NOMO-1 treated with dmso at 0.1 percent for 144 hours (cell line): ENCODE measurements around the gene SENP7.
"Not testable (repeated sequence)": the region's sequence is repeated elsewhere in the genome, so short reads cannot be mapped to it uniquely, and the experiment has no call there.

Source experiments
- DNase-seq: peaks from one replicate; lab custom pipeline; 2025; ENCODE audit not compliant: unreplicated experiment; lab: John Stamatoyannopoulos, UW

SENP7 gene

DNA sequence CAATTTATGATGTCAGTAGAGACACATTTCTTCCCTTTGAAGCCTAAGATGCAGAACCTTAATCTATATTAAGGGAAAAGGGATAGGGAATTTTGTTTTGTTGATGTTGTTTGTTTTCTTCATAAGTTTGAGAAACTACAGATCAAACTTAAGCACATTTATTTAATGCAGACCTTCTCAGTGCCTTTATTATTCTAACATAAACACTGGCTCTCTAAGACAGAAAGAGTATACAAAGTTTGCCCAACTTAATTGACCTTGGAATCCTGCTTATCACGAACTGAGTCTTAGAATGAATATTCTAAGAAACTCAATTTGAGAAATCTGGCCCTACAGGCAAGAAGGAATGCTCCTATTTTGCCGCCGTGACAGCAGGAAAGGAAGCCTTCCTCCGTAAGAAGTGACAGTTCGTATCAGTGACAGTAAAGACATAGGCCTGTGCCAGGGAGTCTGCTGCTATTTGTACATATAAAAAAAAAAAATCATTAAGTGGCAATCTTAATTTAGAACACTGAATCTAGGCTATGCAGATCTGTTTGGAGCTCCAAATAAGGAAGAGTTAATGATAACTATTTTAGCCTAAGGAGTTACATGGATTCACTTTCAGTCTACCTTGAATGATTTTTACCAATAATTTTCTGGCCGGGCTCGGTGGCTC, 183.9 kb downstream of the SENP7 start:
- no peak for DNase-seq

DNA sequence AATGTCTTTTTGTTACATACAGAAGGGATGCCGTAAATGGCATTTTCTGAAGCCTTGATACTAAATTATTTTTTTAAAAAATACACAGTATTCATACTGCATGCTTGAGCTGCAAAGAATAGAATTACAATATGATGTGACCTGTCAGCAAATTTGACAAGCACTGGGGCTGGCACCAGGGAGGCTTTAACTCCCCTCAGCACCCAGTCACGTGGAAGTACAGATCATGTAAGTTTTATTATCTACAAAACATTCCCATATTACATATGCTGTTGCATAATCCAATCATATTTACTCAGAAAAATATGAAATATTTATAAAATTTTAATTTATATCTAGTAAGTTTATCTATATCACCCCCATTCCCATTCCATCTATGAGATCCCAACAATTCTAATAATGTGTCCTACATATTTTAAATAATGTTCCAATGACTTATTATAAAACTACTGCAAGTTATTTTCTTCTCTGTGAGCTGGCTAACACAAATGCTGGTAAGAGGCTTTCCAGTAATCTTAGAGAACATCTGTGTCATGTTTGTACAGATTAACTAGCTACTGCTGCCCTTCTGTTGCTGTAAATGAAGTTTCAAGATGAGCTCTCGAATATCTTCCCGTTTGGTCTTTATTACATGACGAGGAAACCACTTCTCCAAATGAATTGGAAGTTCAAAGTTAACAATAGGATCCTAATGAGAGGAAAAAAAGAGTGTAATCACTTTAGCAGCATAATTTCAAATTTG, 187.4 kb downstream of the SENP7 start:
- DNase-seq: no peak

DNA sequence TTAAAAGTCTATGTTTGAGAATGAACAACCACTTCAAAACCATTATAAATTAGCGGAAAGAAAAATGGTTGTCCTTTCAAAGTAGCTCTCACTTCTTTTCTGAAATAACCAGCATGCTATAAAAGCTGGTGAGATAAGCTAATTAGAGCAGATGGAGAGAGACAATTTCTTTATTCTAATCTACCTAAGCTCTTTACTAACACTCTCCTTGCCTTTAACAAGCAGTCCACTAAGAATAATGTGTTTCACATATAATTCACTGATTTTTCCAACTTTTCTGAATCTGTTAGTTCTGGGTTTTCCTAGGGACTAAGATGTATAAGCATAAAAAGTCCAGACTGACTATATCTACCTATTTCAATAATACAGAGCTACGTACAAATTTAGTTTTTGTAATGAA, 192.5 kb downstream of the SENP7 start, which contains the start of gene IMPG2:
IMPG2 (minus strand) TSS at position 101 of the 400 bp plus-strand sequence. CDS start 203 bp downstream, outside the sequence.
- DNase-seq: no peak

DNA sequence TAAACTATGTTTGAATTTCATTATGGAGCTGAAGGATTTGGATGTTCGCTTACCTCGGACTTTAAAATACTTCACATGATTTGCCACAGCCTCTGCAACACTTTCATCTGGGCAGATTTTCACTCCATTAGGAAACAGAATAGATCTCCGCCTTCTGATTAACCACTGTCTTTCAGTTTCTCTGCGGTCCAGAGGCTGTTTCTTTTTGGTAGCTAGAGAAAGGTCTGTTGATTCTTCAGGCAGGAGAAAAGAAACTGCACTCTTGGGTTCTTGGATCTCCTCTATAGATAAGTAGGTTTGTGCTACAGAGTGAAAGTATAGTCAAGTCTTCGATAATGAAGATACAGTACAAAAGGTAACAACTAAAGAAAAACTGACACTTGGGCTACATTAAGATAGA, 193.5 kb downstream of the SENP7 start:
- DNase-seq: no peak

DNA sequence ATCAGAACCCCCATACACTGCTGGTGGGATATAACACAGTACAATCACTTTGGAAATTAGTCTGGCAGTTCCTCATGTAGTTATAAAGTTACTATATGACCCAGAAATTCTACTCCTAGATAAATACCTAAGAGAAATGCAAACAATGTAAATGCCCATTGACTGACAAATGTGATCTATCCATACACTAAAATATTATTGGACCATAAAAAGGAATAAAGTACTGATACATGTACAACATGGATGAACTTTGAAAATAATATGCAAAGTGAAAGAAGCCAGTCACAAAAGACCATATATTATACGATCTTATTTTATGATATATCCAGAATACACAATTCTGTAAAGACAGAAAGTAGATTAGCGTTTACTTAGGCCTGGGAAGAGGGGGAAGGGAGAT, 200.5 kb downstream of the SENP7 start:
- no peak for DNase-seq

DNA sequence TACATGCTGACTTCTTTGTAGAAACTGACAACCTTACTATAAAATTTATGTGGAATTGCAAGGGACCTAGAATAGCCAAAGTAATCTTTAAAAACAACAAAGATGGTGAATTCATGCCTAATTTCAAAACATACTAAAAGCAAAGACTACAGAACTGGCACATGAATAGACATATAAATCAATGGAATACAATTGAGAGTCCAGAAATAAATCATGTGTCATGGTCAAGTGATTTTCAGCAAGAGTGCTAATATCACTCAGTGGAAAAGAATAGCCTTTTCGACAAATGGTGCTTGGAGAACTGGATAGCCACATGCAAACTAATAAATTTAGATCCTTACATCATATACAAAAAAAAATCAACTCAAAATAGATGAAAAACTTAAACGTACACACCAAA, 201.3 kb downstream of the SENP7 start:
- DNase-seq: no peak

DNA sequence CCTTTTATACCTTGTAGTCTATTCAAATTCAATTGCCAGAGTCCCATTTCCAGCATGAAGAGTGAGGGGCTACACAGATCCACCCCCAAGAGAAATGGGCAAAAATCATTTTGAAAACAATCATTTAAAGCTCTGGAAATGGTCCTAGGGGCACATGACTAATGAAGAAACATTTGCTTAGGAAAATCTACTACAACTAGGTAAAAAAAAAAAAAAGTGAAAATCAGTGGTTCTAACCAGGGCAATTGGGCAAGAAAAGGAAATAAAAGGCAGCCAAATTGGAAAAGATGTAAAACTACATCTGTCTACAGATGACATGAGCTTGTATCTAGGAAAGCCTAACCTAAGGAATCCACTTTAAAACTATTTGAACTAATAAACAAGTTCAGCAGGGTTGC, 202.0 kb downstream of the SENP7 start:
- DNase-seq: no peak

DNA sequence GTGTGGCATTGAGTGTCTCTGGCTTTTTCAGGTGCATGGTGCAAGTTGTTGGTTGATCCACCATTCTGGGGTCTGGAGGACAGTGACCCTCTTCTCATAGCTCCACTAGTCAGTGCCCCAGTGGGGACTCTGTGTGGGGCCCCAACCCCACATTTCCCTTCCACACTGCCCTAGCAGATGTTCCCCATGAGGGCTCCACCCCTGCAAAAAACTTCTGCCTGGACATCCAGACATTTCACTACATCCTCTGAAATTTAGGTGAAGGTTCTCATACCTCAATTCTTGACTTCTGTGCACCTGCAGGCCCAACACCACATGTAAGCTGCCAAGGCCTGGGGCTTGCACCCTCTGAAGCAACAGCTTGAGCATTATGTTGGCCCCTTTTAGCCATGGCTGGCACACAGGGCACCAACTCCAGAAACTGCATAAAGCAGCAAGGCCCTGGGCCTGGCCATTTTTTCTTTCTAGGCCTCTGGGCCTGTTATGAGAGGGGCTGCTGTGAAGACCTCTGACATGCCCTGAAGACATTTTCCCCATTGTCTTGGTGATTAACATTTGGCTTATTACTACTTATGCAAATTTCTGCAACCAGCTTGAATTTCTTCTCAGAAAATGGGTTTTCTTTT, 204.8 kb downstream of the SENP7 start:
- DNase-seq: not testable (repeated sequence)

DNA sequence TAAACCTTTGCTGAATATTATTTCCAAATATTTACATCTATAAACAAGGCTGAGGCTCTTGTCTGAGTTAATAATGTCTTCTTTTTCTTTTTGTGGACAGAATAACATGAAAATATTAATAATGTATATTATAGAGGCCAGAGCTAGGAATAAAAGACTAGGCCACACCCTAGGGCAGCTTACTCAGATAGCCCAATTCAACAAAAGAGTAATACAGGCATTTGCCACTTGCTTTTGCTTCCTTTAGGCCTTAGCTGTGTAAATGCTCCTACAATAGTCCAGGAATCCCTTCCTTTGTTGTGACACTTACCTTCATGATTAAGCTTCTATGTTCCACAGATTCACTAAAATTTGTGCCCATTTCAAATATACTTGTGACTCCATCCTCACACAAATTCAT, 209.2 kb downstream of the SENP7 start:
- DNase-seq: no peak

DNA sequence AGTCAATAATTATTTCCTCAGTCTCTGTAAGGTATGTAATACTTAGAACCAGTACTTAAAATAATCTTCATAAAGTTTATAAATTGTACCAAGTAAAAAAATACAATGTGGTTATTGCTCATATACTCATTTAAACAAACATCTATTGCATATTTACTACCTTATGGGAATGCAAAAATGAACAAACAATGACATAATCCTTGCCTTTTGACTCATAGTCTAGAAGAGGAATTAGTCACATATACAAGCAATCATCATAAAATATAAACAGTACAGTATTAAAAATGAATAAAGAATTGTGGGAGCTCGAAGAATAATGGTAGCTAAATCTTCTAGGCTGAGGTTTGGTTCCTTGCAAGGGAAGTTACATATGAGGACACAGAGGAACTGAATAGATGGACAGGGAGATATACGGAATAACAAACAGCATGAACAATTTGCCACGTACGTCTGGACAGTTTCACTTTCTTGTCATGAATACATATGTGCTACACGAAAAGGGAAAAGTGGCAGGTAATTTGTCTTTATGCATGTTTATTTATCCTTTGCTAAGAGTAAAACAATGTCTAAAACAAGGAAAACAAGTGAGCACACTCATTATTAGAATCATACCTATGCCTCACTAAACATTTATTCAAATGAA, 209.8 kb downstream of the SENP7 start:
- no peak for DNase-seq

DNA sequence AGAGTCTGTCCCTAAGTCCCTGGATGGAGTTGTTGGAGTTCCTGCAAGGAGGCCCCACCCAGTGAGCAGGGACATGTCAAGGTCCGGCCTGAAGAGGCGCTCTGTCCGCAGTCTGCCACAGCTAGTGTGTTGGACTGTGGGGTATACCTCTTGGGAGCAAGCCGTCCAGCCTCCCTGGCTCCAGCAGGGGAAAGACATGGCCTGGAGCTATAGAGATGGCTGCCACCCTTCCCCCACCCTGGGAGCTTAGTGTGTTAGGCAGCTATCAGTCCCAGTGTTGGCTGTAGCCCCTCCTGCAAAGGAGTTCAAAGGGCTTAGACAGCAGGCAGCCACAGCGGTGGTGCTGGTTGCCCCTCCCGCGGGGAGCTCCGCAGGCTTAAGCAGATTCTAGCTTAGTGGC, 212.9 kb downstream of the SENP7 start:
- DNase-seq: no peak

DNA sequence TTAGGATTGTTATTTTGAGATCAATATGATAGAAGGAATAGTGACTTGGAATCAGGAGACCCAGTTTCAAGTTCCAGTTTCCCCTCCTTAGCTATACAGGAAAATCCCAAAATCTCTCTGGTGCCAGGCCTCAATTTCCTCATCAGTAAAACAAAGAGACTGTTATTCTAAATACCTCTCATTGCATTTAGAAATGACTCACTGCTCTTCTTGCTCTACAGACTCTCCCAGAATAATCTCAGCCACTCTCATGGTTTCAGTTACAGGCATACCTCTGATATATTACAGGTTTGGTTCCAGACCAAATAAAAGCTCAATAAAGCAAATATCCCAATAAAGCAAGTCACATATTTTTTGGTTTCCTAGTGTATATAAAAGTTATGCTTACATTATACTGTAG, 221.0 kb downstream of the SENP7 start:
- DNase-seq: no peak

DNA sequence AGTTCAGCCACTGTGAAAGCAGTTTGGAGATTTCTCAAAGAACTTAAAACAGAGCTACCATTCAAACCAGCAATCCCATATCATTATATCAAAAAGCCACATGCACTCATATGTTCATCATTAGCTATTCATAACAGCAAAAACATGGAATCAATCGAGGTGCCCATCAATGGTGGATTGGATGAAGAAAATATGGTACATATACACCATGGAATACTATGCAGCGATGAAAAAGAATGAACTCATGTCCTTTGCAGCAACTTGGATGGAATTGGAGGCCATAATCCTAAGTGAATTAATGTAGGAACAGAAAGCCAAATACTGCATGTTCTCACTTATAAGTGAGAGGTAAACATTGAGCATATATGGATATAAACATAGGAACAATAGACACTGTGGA, 224.7 kb downstream of the SENP7 start:
- DNase-seq: no peak

DNA sequence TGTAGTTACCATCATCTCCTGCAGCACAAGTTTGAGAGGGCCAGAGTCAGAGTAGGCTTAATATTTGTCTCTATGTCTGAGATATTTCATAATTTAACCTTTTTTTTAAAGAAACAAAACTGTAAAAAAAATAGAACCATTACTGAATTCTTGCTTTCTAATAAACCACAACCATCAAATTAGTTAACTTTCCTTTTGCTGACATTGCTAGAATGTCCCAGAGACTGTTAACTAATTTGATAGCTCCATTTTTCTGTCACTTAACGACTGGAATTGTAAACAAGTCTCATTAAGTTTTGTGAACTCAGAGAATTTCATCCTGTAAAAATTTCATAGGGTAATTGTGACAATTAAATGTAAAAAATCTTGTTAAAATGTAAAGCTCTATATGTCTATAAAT, 228.3 kb downstream of the SENP7 start:
- no peak for DNase-seq

DNA sequence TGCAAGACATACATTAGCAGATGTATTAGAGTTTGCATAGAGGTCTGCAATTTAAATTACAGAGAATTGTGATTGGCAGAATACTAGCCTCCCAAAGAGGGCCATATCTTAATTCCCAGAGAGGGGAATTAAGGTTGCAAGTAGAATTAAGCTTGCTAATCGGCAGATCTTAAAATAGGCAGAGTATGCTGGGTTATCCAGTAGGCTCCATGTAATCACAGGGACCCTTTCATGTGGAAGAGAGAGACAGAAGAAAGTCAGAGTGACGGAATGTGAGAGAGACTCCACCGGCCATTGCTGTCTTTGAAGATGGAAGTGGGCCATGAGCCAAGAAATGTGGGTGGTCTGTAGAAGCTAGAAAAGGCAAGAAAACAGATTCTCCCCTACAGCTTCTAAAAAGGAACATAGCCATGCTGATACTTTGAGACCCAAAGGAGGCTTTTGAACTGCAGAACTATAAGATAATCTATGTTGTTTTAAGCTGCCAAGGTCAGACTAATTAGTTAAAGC, 231.4 kb downstream of the SENP7 start:
- DNase-seq: no peak

DNA sequence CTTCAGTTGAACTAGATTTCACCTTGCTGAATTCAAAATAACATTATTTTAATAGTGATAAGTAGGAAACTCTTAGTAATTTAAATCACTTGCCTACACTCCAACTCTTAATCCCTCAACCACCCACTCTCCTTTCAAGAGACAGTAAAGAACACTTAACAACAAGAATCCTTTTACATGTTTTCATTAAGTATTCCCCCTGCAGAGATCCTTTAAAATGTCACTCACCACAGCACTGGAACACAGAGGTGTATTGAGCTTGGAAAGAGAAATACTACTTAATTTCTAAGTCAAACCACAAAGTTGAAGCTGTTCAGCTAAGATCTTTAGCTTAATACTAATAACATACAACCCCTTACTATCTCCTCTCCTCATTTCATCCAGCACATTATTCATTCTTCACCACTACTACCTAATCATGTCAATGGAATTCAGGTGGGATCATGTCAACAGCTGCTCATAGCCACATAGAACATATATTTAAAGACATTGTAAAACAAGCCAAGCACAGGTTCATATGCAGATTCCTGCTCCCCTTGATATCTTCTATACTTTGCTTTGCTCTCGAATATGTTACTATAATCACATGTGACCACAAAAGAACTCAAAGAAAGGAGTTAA, 233.1 kb downstream of the SENP7 start:
- DNase-seq: no peak

DNA sequence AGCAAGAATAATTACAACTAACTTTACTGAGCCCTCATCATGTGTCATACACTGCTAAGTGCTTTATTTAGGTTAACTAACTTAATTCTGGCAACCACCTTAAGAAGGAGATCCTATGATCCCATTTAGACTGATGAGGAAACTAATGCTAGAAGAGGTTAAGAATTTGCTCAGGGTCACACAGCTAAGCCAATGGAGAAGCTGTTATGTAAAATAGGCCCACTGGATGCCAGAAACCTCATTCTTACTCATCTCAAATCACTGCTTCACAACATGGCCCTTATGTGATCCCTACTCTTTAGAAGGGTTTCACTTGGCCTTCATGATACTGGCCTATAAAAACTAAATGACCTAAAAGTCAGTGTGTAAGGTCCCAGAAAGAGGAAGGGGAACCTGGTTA, 233.8 kb downstream of the SENP7 start:
- DNase-seq: no peak

DNA sequence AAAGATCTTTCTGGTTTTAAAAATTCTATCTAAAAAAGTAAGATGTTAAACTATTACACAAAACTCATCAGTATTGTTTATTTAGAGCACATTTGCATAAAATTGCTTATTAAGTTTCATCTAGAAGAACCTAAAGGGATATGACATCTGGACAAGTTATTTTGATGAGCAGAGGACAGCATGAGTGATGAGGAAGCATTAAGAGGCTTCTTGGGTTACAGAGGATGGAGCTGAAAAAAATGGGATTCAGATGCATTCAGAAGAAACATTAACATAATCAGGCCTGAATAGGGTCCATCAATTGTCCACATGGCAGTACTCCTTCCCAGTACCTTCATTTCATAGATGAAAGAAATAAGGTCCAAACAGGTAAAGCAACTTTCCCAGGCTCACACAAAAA, 234.3 kb downstream of the SENP7 start:
- no peak for DNase-seq
